H9 (cell line): Measurements from ENCODE around the gene PGAM1. TPM values are rescaled to one million over a fixed set of nuclear protein-coding genes. Genes with fewer than 3 reads are reported as not detected.

Experiments
- DNase-seq: peaks from one replicate; pipeline ENCODE4 v3.0.0-alpha.2; 2017
- H2AFZ ChIP-seq: one replicate; pipeline ENCODE4 v1.6.1; 2013; ENCODE audit warnings: mild to moderate bottlenecking, low read length, control low read depth, moderate library complexity
- H2AK5ac ChIP-seq: 2 replicates; pipeline ENCODE4 v1.6.1; 2013; ENCODE audit warnings: low read length, control low read depth, mixed read lengths; ENCODE audit not compliant: insufficient read length
- H2BK120ac ChIP-seq: one replicate; pipeline ENCODE4 v1.6.1; 2013; ENCODE audit warnings: low read depth, mild to moderate bottlenecking, low read length, control low read depth, inconsistent platforms; ENCODE audit not compliant: poor library complexity, severe bottlenecking
- H2BK12ac ChIP-seq: 2 replicates; pipeline ENCODE4 v1.6.1; 2013; ENCODE audit warnings: low read length, control low read depth, mixed read lengths, low read depth; ENCODE audit not compliant: insufficient read length
- H2BK15ac ChIP-seq: 2 replicates; pipeline ENCODE4 v1.6.1; 2013; ENCODE audit warnings: low read depth, low read length, control low read depth
- H2BK20ac ChIP-seq: one replicate; pipeline ENCODE4 v1.6.1; 2013; ENCODE audit warnings: low read depth, mild to moderate bottlenecking, low read length, control low read depth, inconsistent platforms; ENCODE audit not compliant: poor library complexity, severe bottlenecking
- H2BK5ac ChIP-seq: 2 replicates; pipeline ENCODE4 v1.6.1; 2013; ENCODE audit warnings: low read length, control low read depth, mixed read lengths; ENCODE audit not compliant: insufficient read length
- H3K14ac ChIP-seq: 2 replicates; pipeline ENCODE4 v1.6.1; 2013; ENCODE audit warnings: low read length, control low read depth; ENCODE audit not compliant: insufficient read depth
- H3K18ac ChIP-seq: 2 replicates; pipeline ENCODE4 v1.6.1; 2013; ENCODE audit warnings: low read depth, mild to moderate bottlenecking, mixed read lengths, low read length, control low read depth; ENCODE audit not compliant: insufficient read length
- H3K23ac ChIP-seq: 2 replicates; pipeline ENCODE4 v1.6.1; 2013; ENCODE audit warnings: low read length, control low read depth, mixed read lengths, low read depth; ENCODE audit not compliant: insufficient read length
- H3K23me2 ChIP-seq: 2 replicates; pipeline ENCODE4 v1.6.1; 2013; ENCODE audit warnings: low read depth, mild to moderate bottlenecking, mixed read lengths, low read length, control low read depth; ENCODE audit not compliant: insufficient read length, poor library complexity, severe bottlenecking
- H3K27ac ChIP-seq: 2 replicates; pipeline ENCODE4 v1.5.1; 2013; ENCODE audit warnings: low read length, control low read depth, mixed read lengths, low read depth; ENCODE audit not compliant: insufficient read length
- H3K27me3 ChIP-seq: 2 replicates; pipeline ENCODE4 v1.6.1; 2013; ENCODE audit warnings: low read length, control low read depth, inconsistent platforms; ENCODE audit not compliant: insufficient read depth
- H3K4ac ChIP-seq: 2 replicates; pipeline ENCODE4 v1.6.1; 2013; ENCODE audit warnings: low read depth, mild to moderate bottlenecking, control low read depth, inconsistent platforms, low read length, moderate library complexity
- H3K4me1 ChIP-seq: 2 replicates; pipeline ENCODE4 v1.6.1; 2013; ENCODE audit warnings: low read length, control low read depth, inconsistent platforms; ENCODE audit not compliant: insufficient read depth
- H3K4me2 ChIP-seq: 2 replicates; pipeline ENCODE4 v1.6.1; 2013; ENCODE audit warnings: low read length, control low read depth, mixed read lengths; ENCODE audit not compliant: insufficient read length, insufficient read depth
- H3K56ac ChIP-seq: 2 replicates; pipeline ENCODE4 v1.6.1; 2013; ENCODE audit warnings: low read depth, mild to moderate bottlenecking, mixed read lengths, low read length, control low read depth; ENCODE audit not compliant: insufficient read length
- H3K79me1 ChIP-seq: 2 replicates; pipeline ENCODE4 v1.6.1; 2013; ENCODE audit warnings: low read depth, mild to moderate bottlenecking, moderate library complexity, low read length, control low read depth, inconsistent platforms; ENCODE audit not compliant: insufficient read depth, poor library complexity, severe bottlenecking
- H3K79me2 ChIP-seq: 2 replicates; pipeline ENCODE4 v1.6.1; 2013; ENCODE audit warnings: low read length, control low read depth, inconsistent platforms; ENCODE audit not compliant: insufficient read depth
- H3K9ac ChIP-seq: 2 replicates; pipeline ENCODE4 v1.6.1; 2013; ENCODE audit warnings: low read length, control low read depth, mixed read lengths; ENCODE audit not compliant: insufficient read length; ENCODE audit errors: extremely low read depth
- H3K9me3 ChIP-seq: one replicate; pipeline ENCODE4 v1.6.1; 2013; ENCODE audit warnings: low read depth, low read length, inconsistent platforms; ENCODE audit not compliant: control insufficient read depth
- H3T11ph ChIP-seq: one replicate; pipeline ENCODE4 v1.6.1; 2013; ENCODE audit warnings: mild to moderate bottlenecking, low read length, control low read depth, inconsistent platforms
- H4K20me1 ChIP-seq: one replicate; pipeline ENCODE4 v1.6.1; 2013; ENCODE audit not compliant: control insufficient read depth, insufficient read length, insufficient read depth
- H4K5ac ChIP-seq: 2 replicates; pipeline ENCODE4 v1.6.1; 2013; ENCODE audit warnings: low read depth, mild to moderate bottlenecking, mixed read lengths, low read length, control low read depth; ENCODE audit not compliant: insufficient read length
- H4K8ac ChIP-seq: replicated peaks from 2 replicates; pipeline ENCODE4 v1.6.1; 2013; ENCODE audit warnings: low read length, control low read depth, mixed read lengths, low read depth; ENCODE audit not compliant: insufficient read length
- H4K91ac ChIP-seq: 2 replicates; pipeline ENCODE4 v1.6.1; 2013; ENCODE audit warnings: low read depth, mild to moderate bottlenecking, moderate library complexity, mixed read lengths, low read length, control low read depth; ENCODE audit not compliant: insufficient read length
- H3K27ac Mint-ChIP-seq, 3 experiments: 2 replicates in 2 of 3; 3 replicates in 1 of 3; pipeline ENCODE4 v1.8.0; 2020 to 2021; ENCODE audit warnings: mixed read lengths in 3 of 3, mild to moderate bottlenecking in 1 of 3, moderate library complexity in 1 of 3
- H3K27me3 Mint-ChIP-seq: 2 replicates; pipeline ENCODE4 v1.8.0; 2021; ENCODE audit warnings: low read depth, mild to moderate bottlenecking, moderate library complexity, mixed read lengths
- H3K36me3 Mint-ChIP-seq, 3 experiments: 2 replicates in 2 of 3; 3 replicates in 1 of 3; pipeline ENCODE4 v1.8.0; 2020 to 2021; ENCODE audit warnings: low read depth in 3 of 3, mixed read lengths in 3 of 3; ENCODE audit not compliant: insufficient read depth in 1 of 3
- H3K4me1 Mint-ChIP-seq, 2 experiments: 2 replicates each; pipeline ENCODE4 v1.8.0; 2020; ENCODE audit warnings: mixed read lengths in 2 of 2
- H3K4me3 Mint-ChIP-seq, 2 experiments: 2 replicates in 1 of 2; 3 replicates in 1 of 2; pipeline ENCODE4 v1.8.0; 2020 to 2021; ENCODE audit warnings: mild to moderate bottlenecking in 2 of 2, mixed read lengths in 2 of 2, moderate library complexity in 1 of 2
- H3K9me3 Mint-ChIP-seq, 2 experiments: 2 replicates in 1 of 2; 3 replicates in 1 of 2; pipeline ENCODE4 v1.8.0; 2020; ENCODE audit warnings: mild to moderate bottlenecking in 2 of 2, mixed read lengths in 2 of 2, moderate library complexity in 1 of 2
- CTCF ChIP-seq: fragments of 200-600 bp; sonication (generic); conservative IDR thresholded peaks from 3 replicates; pipeline ENCODE4 v1.8.0; 2021; ENCODE audit warnings: antibody characterized with exemption, mild to moderate bottlenecking
- WGBS: extraction: QIAGEN DNeasy Blood & Tissue Kit; methylation state at CpG from one replicate; pipeline ENCODE4 v1.1.7; 2013; ENCODE audit warnings: missing lambda C conversion rate, low lambda C conversion rate, mixed read lengths; ENCODE audit not compliant: insufficient read length; ENCODE audit errors: extremely low coverage; 5-methylcytosine and 5-hydroxymethylcytosine counted together
- total RNA-seq: library from RNA; stranded (reverse); gene quantifications from 2 replicates; pipeline ENCODE4 v1.2.1, GENCODE V29; 2021

Gene PGAM1
- total RNA-seq, 1 experiment from 2014 or later: 932 TPM

GRCh38 chr10:97407952-97408248 is 18.1 kb upstream of the PGAM1 start:
- peaks cover 3% of the 10 kb centered on the region for H3K23me2 ChIP-seq
- H2BK15ac ChIP-seq: no peak overlapping the region
- H3T11ph ChIP-seq: no peak overlapping the region
- no peaks in the 10 kb centered on the region for H3K27me3 Mint-ChIP-seq
- H3K9me3 ChIP-seq: no peaks in the 10 kb centered on the region
- H2BK12ac ChIP-seq: no peak overlapping the region
- H3K4me2 ChIP-seq: no peak overlapping the region
- H3K4me3 Mint-ChIP-seq: peak overlapping the region in 1 of 2 experiments; percentile 73; a peak in 3 of 5 replicates
- no peak overlapping the region for H4K8ac ChIP-seq
- H2AFZ ChIP-seq: no peak overlapping the region
- no peak overlapping the region for H2BK120ac ChIP-seq
- no peak overlapping the region for H3K14ac ChIP-seq
- H4K5ac ChIP-seq: no peak overlapping the region
- H3K79me2 ChIP-seq: no peaks in the 10 kb centered on the region
- WGBS: no CpG with 5 or more reads among the region's 2 CpGs
- H2AK5ac ChIP-seq: no peak overlapping the region
- H4K91ac ChIP-seq: no peak overlapping the region
- H3K36me3 Mint-ChIP-seq: no peaks in the 10 kb centered on the region
- H3K4me1 Mint-ChIP-seq: peaks cover 0 to 1% of the 10 kb centered on the region in 2 experiments; a peak in 2 of 4 replicates
- H2BK5ac ChIP-seq: no peak overlapping the region
- H3K4me1 ChIP-seq: no peaks in the 10 kb centered on the region
- TF ChIP-seq CTCF: no peak
- H3K18ac ChIP-seq: no peak overlapping the region
- no peak overlapping the region for H3K4ac ChIP-seq
- no peaks in the 10 kb centered on the region for H3K27me3 ChIP-seq
- H3K27ac Mint-ChIP-seq: 0 out of 7 replicates have a peak overlapping the region, but pooled peaks of 1 of the 3 experiments have one; percentile 65
- H3K27ac ChIP-seq: no peak overlapping the region
- no peaks in the 10 kb centered on the region for H3K79me1 ChIP-seq
- no peak overlapping the region for H3K9ac ChIP-seq
- no peaks in the 10 kb centered on the region for H3K9me3 Mint-ChIP-seq
- H3K56ac ChIP-seq: no peak overlapping the region
- H2BK20ac ChIP-seq: no peak overlapping the region
- DNase-seq: no peak
- no peaks in the 10 kb centered on the region for H4K20me1 ChIP-seq
- H3K23ac ChIP-seq: no peak overlapping the region
